Measurements from ENCODE around the gene KCTD16.

- TF ChIP-seq POLR2A (IDR thresholded peaks at IDR 0.05) (peak in 1 of 2 donors; percentile 40), CTCF (IDR thresholded peaks at IDR 0.05) (no peak)
These were observed at the start of gene KCTD16, which contains the start of gene YIPF5 for GRCh38 chr5:144170276-144171024.
